ENCODE measurements around the gene DOCK1. TPM values are rescaled to one million over a fixed set of nuclear protein-coding genes. Genes with fewer than 3 reads are reported as not detected.

DOCK1 gene
- total RNA-seq, 1 donor from 2014 or later, result 25.8 TPM

DNA sequence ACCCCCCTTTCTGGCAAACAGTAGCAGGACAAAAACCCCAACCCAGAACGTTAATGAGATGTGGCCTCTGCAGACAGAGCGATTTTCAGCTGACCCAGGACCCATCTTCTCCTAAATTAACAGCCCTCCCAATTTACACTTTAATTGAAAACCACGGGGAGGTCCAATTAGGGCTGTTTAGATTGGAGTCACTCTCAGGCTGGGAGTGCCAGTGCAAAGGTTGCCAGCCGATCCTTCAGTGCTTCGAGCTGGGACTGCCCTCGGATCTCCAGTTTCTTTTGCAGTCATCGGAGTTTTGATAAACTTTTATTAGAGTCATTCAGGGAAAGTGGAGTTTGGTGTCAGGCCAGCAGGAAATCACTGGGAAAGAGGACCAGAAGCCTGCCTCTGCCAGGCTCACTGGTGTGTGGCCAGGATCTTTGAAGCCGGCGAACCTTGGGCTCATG, 108.0 kb downstream of the DOCK1 start:
- Histone ChIP-seq H3K36me3 (peaks cover 0 to 37% of the 10 kb centered on the region in 2 donors), H3K4me3 (peak overlapping the region in 1 of 2 donors; percentile 14), H3K27me3 (no peaks in the 10 kb centered on the region), H3K9me3 (no peaks in the 10 kb centered on the region), H3K4me1 (peaks cover 0 to 14% of the 10 kb centered on the region in 2 donors), H3K27ac (peak overlapping the region; percentile 6 to 20)
- intact Hi-C loops (cut with DNase I), result loop anchor here (5.0 kb wide), 1 partner anchor 106 kb away; the partner anchor contains the start of gene DOCK1
- TF ChIP-seq, protein P1, sequence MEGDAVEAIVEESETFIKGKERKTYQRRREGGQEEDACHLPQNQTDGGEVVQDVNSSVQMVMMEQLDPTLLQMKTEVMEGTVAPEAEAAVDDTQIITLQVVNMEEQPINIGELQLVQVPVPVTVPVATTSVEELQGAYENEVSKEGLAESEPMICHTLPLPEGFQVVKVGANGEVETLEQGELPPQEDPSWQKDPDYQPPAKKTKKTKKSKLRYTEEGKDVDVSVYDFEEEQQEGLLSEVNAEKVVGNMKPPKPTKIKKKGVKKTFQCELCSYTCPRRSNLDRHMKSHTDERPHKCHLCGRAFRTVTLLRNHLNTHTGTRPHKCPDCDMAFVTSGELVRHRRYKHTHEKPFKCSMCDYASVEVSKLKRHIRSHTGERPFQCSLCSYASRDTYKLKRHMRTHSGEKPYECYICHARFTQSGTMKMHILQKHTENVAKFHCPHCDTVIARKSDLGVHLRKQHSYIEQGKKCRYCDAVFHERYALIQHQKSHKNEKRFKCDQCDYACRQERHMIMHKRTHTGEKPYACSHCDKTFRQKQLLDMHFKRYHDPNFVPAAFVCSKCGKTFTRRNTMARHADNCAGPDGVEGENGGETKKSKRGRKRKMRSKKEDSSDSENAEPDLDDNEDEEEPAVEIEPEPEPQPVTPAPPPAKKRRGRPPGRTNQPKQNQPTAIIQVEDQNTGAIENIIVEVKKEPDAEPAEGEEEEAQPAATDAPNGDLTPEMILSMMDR (IDR thresholded peaks at IDR 0.05), result no peak
- DNase-seq (ENCODE audit: low spot score in 2 of 2), result no peak

DNA sequence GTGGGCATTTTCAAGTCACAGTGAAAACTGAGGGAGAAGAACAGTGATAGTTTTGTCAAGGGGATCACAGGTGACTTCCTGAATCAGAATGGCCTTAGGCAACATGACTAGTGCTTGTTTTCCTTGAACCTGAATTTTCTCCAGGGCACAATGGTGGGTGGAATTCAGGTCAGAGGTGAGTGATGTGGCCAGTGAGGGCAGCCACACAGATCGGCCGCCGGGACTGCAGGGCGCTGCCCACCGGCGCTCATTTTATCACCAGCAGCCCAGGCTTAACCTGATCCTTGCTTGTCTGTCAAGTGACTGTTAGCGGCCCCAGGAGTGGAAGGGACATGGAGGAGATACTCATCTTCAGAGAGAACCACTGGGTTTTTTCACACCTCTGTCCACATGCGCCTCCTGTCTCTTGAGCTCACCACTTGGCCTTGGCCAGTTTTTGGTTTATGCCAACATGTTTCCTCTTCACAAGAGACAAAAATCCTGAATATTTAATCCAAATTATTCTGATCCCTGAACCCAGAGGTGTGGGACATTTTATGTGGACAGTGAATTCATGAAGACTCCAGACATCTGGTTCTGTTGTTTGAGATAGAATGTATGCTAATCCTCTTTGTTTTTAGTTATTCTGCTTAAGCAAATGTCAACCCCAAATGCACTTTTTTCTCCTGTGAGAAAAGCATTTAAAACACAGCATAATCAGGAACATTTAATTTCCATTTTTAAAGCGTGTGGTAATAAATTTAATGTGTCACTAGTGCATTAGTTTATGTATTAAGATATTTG, 108.7 kb downstream of the DOCK1 start:
- peaks cover 3 to 43% of the 10 kb centered on the region in 2 donors for H3K36me3 ChIP-seq
- intact Hi-C loops (cut with DNase I), result loop anchor here (5.0 kb wide), 1 partner anchor 107 kb away; the partner anchor contains the start of gene DOCK1
- H3K27ac ChIP-seq, result no peak overlapping the region
- TF ChIP-seq, protein P1 (IDR thresholded peaks at IDR 0.05), result no peak
- DNase-seq (ENCODE audit: low spot score in 2 of 2), result no peak
- no peak overlapping the region for H3K4me3 ChIP-seq
- H3K4me1 ChIP-seq, result peaks cover 0 to 14% of the 10 kb centered on the region in 2 donors
- no peaks in the 10 kb centered on the region for H3K27me3 ChIP-seq
- H3K9me3 ChIP-seq, result no peaks in the 10 kb centered on the region

DNA sequence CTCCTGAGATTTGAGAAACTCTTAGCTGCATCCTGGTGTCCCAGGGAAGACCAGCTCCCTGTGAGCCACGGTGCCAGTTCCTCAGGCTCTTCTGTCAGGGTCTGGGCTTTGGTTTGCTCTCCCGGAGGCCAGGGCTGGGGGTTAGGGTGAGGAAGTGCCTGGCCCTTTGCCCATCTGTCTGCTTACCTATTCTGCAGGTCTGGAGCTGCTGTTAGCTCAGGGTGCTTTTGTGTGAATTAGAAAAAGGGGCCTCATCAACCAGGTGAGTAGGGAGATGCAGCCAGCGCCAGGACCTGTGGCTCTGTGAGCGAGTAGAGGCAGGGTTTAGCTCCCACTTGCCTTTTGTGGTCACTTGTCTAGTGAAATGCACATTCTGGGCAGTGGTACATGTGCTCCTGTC, 109.4 kb downstream of the DOCK1 start:
- Histone ChIP-seq H3K27me3 (no peaks in the 10 kb centered on the region), H3K27ac (no peak overlapping the region), H3K4me1 (peaks cover 0 to 14% of the 10 kb centered on the region in 2 donors), H3K9me3 (no peaks in the 10 kb centered on the region), H3K36me3 (peaks cover 4 to 45% of the 10 kb centered on the region in 2 donors), H3K4me3 (no peak overlapping the region)
- intact Hi-C loops (cut with DNase I), result loop anchor here (5.0 kb wide), 1 partner anchor 107 kb away; the partner anchor contains the start of gene DOCK1
- TF ChIP-seq, protein P1 (IDR thresholded peaks at IDR 0.05), result no peak
- DNase-seq (ENCODE audit: low spot score in 2 of 2), result no peak

DNA sequence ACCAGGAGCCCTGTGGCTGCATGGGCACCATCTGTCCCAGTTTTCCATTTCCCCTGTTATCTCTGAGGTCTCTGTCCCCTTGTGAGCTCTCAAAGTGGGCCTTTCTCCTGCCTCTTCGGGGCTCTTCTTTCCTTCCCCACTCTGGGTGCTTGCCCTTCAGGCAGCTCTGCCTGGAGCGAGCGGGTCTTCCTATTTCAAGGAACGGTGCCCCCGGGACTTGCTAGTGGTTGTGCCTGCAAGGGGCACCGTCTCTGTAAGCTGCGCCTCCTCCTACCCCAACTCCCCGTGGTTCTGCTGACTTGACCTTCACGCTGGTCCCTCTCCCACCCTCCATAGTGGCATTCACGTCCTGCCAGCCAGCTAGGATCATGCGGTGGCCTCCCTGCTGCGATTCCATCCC, 110.1 kb downstream of the DOCK1 start:
- H3K4me3 ChIP-seq, result no peak overlapping the region
- H3K27me3 ChIP-seq, result no peaks in the 10 kb centered on the region
- peaks cover 4 to 41% of the 10 kb centered on the region in 2 donors for H3K36me3 ChIP-seq
- intact Hi-C loops (cut with DNase I), result no loop called here
- DNase-seq (ENCODE audit: low spot score in 2 of 2), result no peak
- H3K27ac ChIP-seq, result no peak overlapping the region
- no peaks in the 10 kb centered on the region for H3K9me3 ChIP-seq
- peaks cover 0 to 14% of the 10 kb centered on the region in 2 donors for H3K4me1 ChIP-seq
- TF ChIP-seq, protein P1 (IDR thresholded peaks at IDR 0.05), result no peak

DNA sequence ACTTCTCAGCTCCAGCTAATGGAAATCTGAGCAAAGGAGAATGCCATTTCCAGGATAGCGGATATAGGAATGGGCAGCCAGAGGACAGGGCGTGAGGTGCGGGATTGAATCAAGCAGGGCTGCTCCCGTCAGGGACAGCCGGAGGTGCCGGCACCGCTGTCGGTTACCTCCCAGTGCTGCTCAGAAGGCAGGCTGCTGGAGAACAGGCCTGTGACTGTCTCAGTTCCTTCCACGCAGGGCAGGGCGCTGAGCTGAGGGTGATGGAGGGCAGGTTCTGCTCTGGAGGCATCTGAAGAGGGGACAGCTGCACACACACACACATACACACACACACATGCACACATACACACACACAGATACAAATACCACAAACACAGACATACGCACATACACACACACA, 111.1 kb downstream of the DOCK1 start:
- intact Hi-C loops (cut with DNase I), result no loop called here
- DNase-seq (ENCODE audit: low spot score in 2 of 2), result no peak
- H3K9me3 ChIP-seq, result no peaks in the 10 kb centered on the region
- peaks cover 4 to 41% of the 10 kb centered on the region in 2 donors for H3K36me3 ChIP-seq
- TF ChIP-seq, protein P1 (IDR thresholded peaks at IDR 0.05), result no peak
- no peaks in the 10 kb centered on the region for H3K27me3 ChIP-seq
- no peak overlapping the region for H3K27ac ChIP-seq
- H3K4me3 ChIP-seq, result no peak overlapping the region
- peaks cover 0 to 14% of the 10 kb centered on the region in 2 donors for H3K4me1 ChIP-seq
